ENCODE measurements around the gene PGGHG.

GRCh38 chr11:293852-294661 lies 5.1 kb downstream of the PGGHG start:
- no peak for TF ChIP-seq CTCF (IDR thresholded peaks at IDR 0.05)
- no peak for TF ChIP-seq POLR2A (IDR thresholded peaks at IDR 0.05)
